GM23338 (cell line): ENCODE results near the gene TCERG1L. TPM values are rescaled to one million over a fixed set of nuclear protein-coding genes. Genes with fewer than 3 reads are reported as not detected.

Experiments used
- ATAC-seq: fragments of 200-7000 bp; cut with Tn5 transposase; 3 replicates; pipeline ENCODE4 v1.9.1; 2020
- DNase-seq: peaks from one replicate; pipeline ENCODE4 v3.0.0-alpha.2; 2015; ENCODE audit warnings: low spot score
- H2AFZ ChIP-seq: fragments of 200-600 bp; sonication (generic); 2 replicates; pipeline ENCODE4 v1.8.0; 2016; ENCODE audit warnings: antibody characterized with exemption, mild to moderate bottlenecking, moderate library complexity
- H3F3A ChIP-seq: fragments of 200-600 bp; sonication (generic); replicated peaks from 2 replicates; pipeline ENCODE4 v1.8.0; 2017; ENCODE audit warnings: antibody characterized with exemption, mixed run types, low read depth
- H3K27ac ChIP-seq: fragments of 200-600 bp; sonication (generic); 2 replicates; pipeline ENCODE4 v1.6.1; 2016; ENCODE audit warnings: low read depth
- H3K27me3 ChIP-seq: fragments of 200-600 bp; sonication (generic); 2 replicates; pipeline ENCODE4 v1.8.0; 2016; ENCODE audit warnings: mild to moderate bottlenecking, mixed run types, moderate library complexity; ENCODE audit not compliant: insufficient read depth
- H3K36me3 ChIP-seq: fragments of 200-600 bp; sonication (generic); 2 replicates; pipeline ENCODE4 v1.8.0; 2016; ENCODE audit warnings: mild to moderate bottlenecking; ENCODE audit not compliant: insufficient read depth
- H3K4me1 ChIP-seq: fragments of 200-600 bp; sonication (generic); 2 replicates; pipeline ENCODE4 v1.8.0; 2016; ENCODE audit warnings: mild to moderate bottlenecking, moderate library complexity; ENCODE audit not compliant: insufficient read depth
- H3K4me2 ChIP-seq: fragments of 200-600 bp; sonication (generic); 2 replicates; pipeline ENCODE4 v1.7.1; 2017; ENCODE audit warnings: mixed run types
- H3K4me3 ChIP-seq: fragments of 200-600 bp; sonication (generic); 2 replicates; pipeline ENCODE4 v1.6.1; 2016; ENCODE audit warnings: mixed run types
- H3K79me2 ChIP-seq: fragments of 200-600 bp; sonication (generic); replicated peaks from 2 replicates; pipeline ENCODE4 v1.8.0; 2017; ENCODE audit warnings: mild to moderate bottlenecking; ENCODE audit not compliant: insufficient read depth
- H3K9me2 ChIP-seq: fragments of 200-600 bp; sonication (generic); 2 replicates; pipeline ENCODE4 v1.8.0; 2017; ENCODE audit not compliant: insufficient read depth
- H4K20me1 ChIP-seq: fragments of 200-600 bp; sonication (generic); replicated peaks from 2 replicates; pipeline ENCODE4 v1.8.0; 2017; ENCODE audit warnings: mild to moderate bottlenecking; ENCODE audit not compliant: insufficient read depth
- H3K27ac Mint-ChIP-seq: 2 replicates; pipeline ENCODE4 v1.8.0; 2020; ENCODE audit warnings: inconsistent platforms, mild to moderate bottlenecking, moderate library complexity, mixed read lengths
- H3K27me3 Mint-ChIP-seq: 3 replicates; pipeline ENCODE4 v1.8.0; 2022; ENCODE audit warnings: low read depth, mild to moderate bottlenecking, moderate library complexity, mixed read lengths, inconsistent platforms; ENCODE audit not compliant: insufficient read depth, poor library complexity
- H3K36me3 Mint-ChIP-seq: 3 replicates; pipeline ENCODE4 v1.8.0; 2021; ENCODE audit warnings: low read depth, mild to moderate bottlenecking, inconsistent platforms, moderate library complexity, mixed read lengths
- H3K4me1 Mint-ChIP-seq: 3 replicates; pipeline ENCODE4 v1.8.0; 2020; ENCODE audit warnings: mild to moderate bottlenecking, inconsistent platforms, mixed read lengths
- H3K4me3 Mint-ChIP-seq: 3 replicates; pipeline ENCODE4 v1.8.0; 2021; ENCODE audit warnings: moderate library complexity, mild to moderate bottlenecking, inconsistent platforms, mixed read lengths
- H3K9me3 Mint-ChIP-seq: 3 replicates; pipeline ENCODE4 v1.8.0; 2020; ENCODE audit warnings: moderate library complexity, mild to moderate bottlenecking, inconsistent platforms, mixed read lengths
- CTCF ChIP-seq, 2 experiments: fragments of 200-600 bp in 1 of 2; sonication (generic) in 1 of 2; conservative IDR thresholded peaks; 2 replicates each; pipeline versions ENCODE4 v1.5.1 to v1.6.1; 2016 to 2017; ENCODE audit warnings: antibody characterized with exemption in 2 of 2, low read depth in 2 of 2, mild to moderate bottlenecking in 2 of 2, moderate library complexity in 1 of 2
- ETS1 ChIP-seq: IDR thresholded peaks from 2 replicates; pipeline ENCODE4 v1.6.1; 2016; ENCODE audit warnings: antibody characterized with exemption
- EZH2 ChIP-seq: fragments of 200-600 bp; sonication (generic); IDR thresholded peaks from one replicate; pipeline ENCODE4 v1.8.0; 2017; ENCODE audit warnings: antibody characterized with exemption, mild to moderate bottlenecking, low read depth; ENCODE audit not compliant: unreplicated experiment
- EZH2phosphoT487 ChIP-seq: fragments of 200-600 bp; sonication (generic); IDR thresholded peaks from one replicate; pipeline ENCODE4 v1.8.1; 2018; ENCODE audit warnings: antibody characterized with exemption; ENCODE audit not compliant: unreplicated experiment
- JUNB ChIP-seq: IDR thresholded peaks from one replicate; pipeline ENCODE4 v1.6.1; 2016; ENCODE audit warnings: antibody characterized with exemption; ENCODE audit not compliant: unreplicated experiment
- REST ChIP-seq: IDR thresholded peaks from one replicate; pipeline ENCODE4 v1.6.1; 2018; ENCODE audit warnings: antibody characterized with exemption; ENCODE audit not compliant: unreplicated experiment
- ZNF114 ChIP-seq: fragments of 250-450 bp; sonication (Bioruptor Pico); IDR thresholded peaks from 2 replicates; pipeline ENCODE4 v1.5.0; 2020; ENCODE audit warnings: mild to moderate bottlenecking, moderate library complexity
- ZNF331 ChIP-seq: fragments of 250-450 bp; sonication (Bioruptor Pico); IDR thresholded peaks from 2 replicates; pipeline ENCODE4 v1.5.0; 2020; ENCODE audit warnings: low read depth, mild to moderate bottlenecking, moderate library complexity
- ZNF462 ChIP-seq: fragments of 250-450 bp; sonication (Bioruptor Pico); IDR thresholded peaks from 2 replicates; pipeline ENCODE4 v1.5.0; 2020; ENCODE audit warnings: mild to moderate bottlenecking, moderate library complexity
- polyA plus RNA-seq: library from polyadenylated mRNA; unstranded; fragments of >200 nt; fragmentation: Nextera tagmentation; extraction: Ambion mirVana; gene quantifications from 2 replicates; pipeline ENCODE4 v1.2.1, GENCODE V29; 2016
- total RNA-seq: library from RNA; depleted of rRNA; stranded (reverse); fragments of >200 nt; shearing (Covaris generic); gene quantifications from 2 replicates; pipeline ENCODE4 v1.2.3, GENCODE V29; 2014

The TCERG1L gene
- total and polyA plus RNA-seq, 2 experiments from 2014 or later, result 3.9 to 5.5 TPM

- no peak for TF ChIP-seq REST
- no peak for TF ChIP-seq ETS1
- no peak for TF ChIP-seq ZNF114 (CRISPR knock-in tag)
- TF ChIP-seq JUNB, result no peak
Measured at GRCh38 chr10:131195116-131195515, 116.4 kb downstream of the TCERG1L start (continued).

GRCh38 chr10:131193923-131194322, 117.6 kb downstream of the TCERG1L start:
- Mint-ChIP-seq H3K36me3 (peaks cover 21% of the 10 kb centered on the region), H3K9me3 (peaks cover 71% of the 10 kb centered on the region), H3K4me3 (no peak overlapping the region), H3K27ac (no peak overlapping the region), H3K4me1 (no peaks in the 10 kb centered on the region), H3K27me3 (peaks cover 4% of the 10 kb centered on the region)
- Histone ChIP-seq H3K4me2 (no peak overlapping the region), H3F3A (no peaks in the 10 kb centered on the region), H3K27me3 (no peaks in the 10 kb centered on the region), H3K27ac (no peak overlapping the region), H3K4me1 (no peaks in the 10 kb centered on the region), H2AFZ (no peak overlapping the region), H4K20me1 (no peaks in the 10 kb centered on the region), H3K4me3 (no peak overlapping the region), H3K9me2 (no peaks in the 10 kb centered on the region), H3K36me3 (no peaks in the 10 kb centered on the region), H3K79me2 (no peaks in the 10 kb centered on the region)
- DNase-seq, result no peak
- no peak for ATAC-seq
- TF ChIP-seq ETS1, result no peak
- no peak for TF ChIP-seq ZNF114 (CRISPR knock-in tag)
- TF ChIP-seq CTCF (conservative IDR thresholded peaks at IDR 0.05; ENCODE audit: low read depth in 2 of 2), result no peak
- TF ChIP-seq EZH2phosphoT487, result no peak
- no peak for TF ChIP-seq EZH2
- no peak for TF ChIP-seq ZNF331
- TF ChIP-seq ZNF462 (CRISPR knock-in tag), result no peak
